C4-2B (cell line): ENCODE measurements around the gene FAM13C.

ENCODE experiments used
- ZFX ChIP-seq: fragments of 450-650 bp; IDR thresholded peaks from 2 replicates; pipeline ENCODE4 v1.6.1; 2017
- TF ChIP-seq, protein P1 (sequence below): fragments of 450-650 bp; conservative IDR thresholded peaks from 2 replicates; pipeline ENCODE4 v1.5.1; 2017; ENCODE audit warnings: mild to moderate bottlenecking

- TF ChIP-seq, protein P1, sequence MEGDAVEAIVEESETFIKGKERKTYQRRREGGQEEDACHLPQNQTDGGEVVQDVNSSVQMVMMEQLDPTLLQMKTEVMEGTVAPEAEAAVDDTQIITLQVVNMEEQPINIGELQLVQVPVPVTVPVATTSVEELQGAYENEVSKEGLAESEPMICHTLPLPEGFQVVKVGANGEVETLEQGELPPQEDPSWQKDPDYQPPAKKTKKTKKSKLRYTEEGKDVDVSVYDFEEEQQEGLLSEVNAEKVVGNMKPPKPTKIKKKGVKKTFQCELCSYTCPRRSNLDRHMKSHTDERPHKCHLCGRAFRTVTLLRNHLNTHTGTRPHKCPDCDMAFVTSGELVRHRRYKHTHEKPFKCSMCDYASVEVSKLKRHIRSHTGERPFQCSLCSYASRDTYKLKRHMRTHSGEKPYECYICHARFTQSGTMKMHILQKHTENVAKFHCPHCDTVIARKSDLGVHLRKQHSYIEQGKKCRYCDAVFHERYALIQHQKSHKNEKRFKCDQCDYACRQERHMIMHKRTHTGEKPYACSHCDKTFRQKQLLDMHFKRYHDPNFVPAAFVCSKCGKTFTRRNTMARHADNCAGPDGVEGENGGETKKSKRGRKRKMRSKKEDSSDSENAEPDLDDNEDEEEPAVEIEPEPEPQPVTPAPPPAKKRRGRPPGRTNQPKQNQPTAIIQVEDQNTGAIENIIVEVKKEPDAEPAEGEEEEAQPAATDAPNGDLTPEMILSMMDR, result no peak
- TF ChIP-seq ZFX, result no peak
These were observed 14.5 kb upstream of the FAM13C start for GRCh38 chr10:59376846-59377245.
